GM21390 (cell line): ENCODE results near the gene FAXC.
"Not testable (repeated sequence)": the region's sequence is repeated elsewhere in the genome, so short reads cannot be mapped to it uniquely, and the experiment has no call there.

Experiments used
- ATAC-seq: cut with Tn5 transposase; IDR thresholded peaks from one replicate; pipeline ENCODE4 v1.9.1; 2021; ENCODE audit not compliant: unreplicated experiment

Gene FAXC

GRCh38 chr6:99287523-99287922 lies 62.0 kb downstream of the FAXC start:
- ATAC-seq: no peak

GRCh38 chr6:99285881-99286280 lies 63.6 kb downstream of the FAXC start:
- no peak for ATAC-seq

- ATAC-seq: no peak
Measured at GRCh38 chr6:99282479-99283062, 66.9 kb downstream of the FAXC start.

- no peak for ATAC-seq
Measured at GRCh38 chr6:99276747-99277146, 72.7 kb downstream of the FAXC start.

GRCh38 chr6:99270826-99271225 lies 78.6 kb downstream of the FAXC start:
- ATAC-seq: no peak

GRCh38 chr6:99270030-99270429 lies 79.4 kb downstream of the FAXC start:
- ATAC-seq: no peak

- no peak for ATAC-seq
Measured at GRCh38 chr6:99269207-99269606, 80.3 kb downstream of the FAXC start.

- not testable (repeated sequence) for ATAC-seq
Measured at GRCh38 chr6:99266996-99267395, 82.5 kb downstream of the FAXC start.

GRCh38 chr6:99265447-99265846 lies 84.0 kb downstream of the FAXC start:
- not testable (repeated sequence) for ATAC-seq

GRCh38 chr6:99254616-99255550 lies 94.6 kb downstream of the FAXC start:
- ATAC-seq: no peak

GRCh38 chr6:99253271-99253670 lies 96.2 kb downstream of the FAXC start:
- ATAC-seq: no peak

- ATAC-seq: no peak
Measured at GRCh38 chr6:99252421-99252820, 97.1 kb downstream of the FAXC start.

- no peak for ATAC-seq
Measured at GRCh38 chr6:99250476-99250875, 99.0 kb downstream of the FAXC start.

GRCh38 chr6:99246602-99247001 lies 102.9 kb downstream of the FAXC start:
- no peak for ATAC-seq

GRCh38 chr6:99241905-99242534 lies 107.5 kb downstream of the FAXC start:
- no peak for ATAC-seq

GRCh38 chr6:99236010-99236409 lies 113.5 kb downstream of the FAXC start:
- ATAC-seq: no peak

GRCh38 chr6:99233219-99233618 lies 116.3 kb downstream of the FAXC start:
- ATAC-seq: no peak

- no peak for ATAC-seq
Measured at GRCh38 chr6:99232056-99232455, 117.4 kb downstream of the FAXC start.

GRCh38 chr6:99225172-99225571 lies 124.3 kb downstream of the FAXC start:
- no peak for ATAC-seq
